GM18907 (cell line): ENCODE measurements around the gene DBNL.
"Not testable (repeated sequence)": the region's sequence is repeated elsewhere in the genome, so short reads cannot be mapped to it uniquely, and the experiment has no call there.

Experiments used
- ATAC-seq: cut with Tn5 transposase; IDR thresholded peaks from one replicate; pipeline ENCODE4 v1.9.1; 2021; ENCODE audit warnings: mild to moderate bottlenecking, moderate library complexity; ENCODE audit not compliant: unreplicated experiment

The DBNL gene

GRCh38 chr7:44044315-44045225 lies at the start of gene DBNL:
DBNL (plus strand) TSS chr7:44044702; CDS start chr7:44044738, 36 bp downstream.
- peak; percentile 70 for ATAC-seq

- ATAC-seq = not testable (repeated sequence)
Measured at GRCh38 chr7:43997532-43997931, 47.0 kb upstream of the DBNL start, which contains the start of gene SPDYE1. SPDYE1 (plus strand) TSS chr7:43997897; CDS start chr7:43999950, 2,053 bp downstream.

GRCh38 chr7:44012081-44012480 lies 32.4 kb upstream of the DBNL start:
- ATAC-seq = not testable (repeated sequence)

GRCh38 chr7:44015090-44015489 lies 29.4 kb upstream of the DBNL start:
- ATAC-seq = not testable (repeated sequence)

GRCh38 chr7:44018857-44019807 lies 25.4 kb upstream of the DBNL start:
- ATAC-seq = peak; percentile 88

GRCh38 chr7:44019825-44020224 lies 24.7 kb upstream of the DBNL start:
- not testable (repeated sequence) for ATAC-seq

GRCh38 chr7:44022069-44022468 lies 22.4 kb upstream of the DBNL start:
- not testable (repeated sequence) for ATAC-seq

- not testable (repeated sequence) for ATAC-seq
Measured at GRCh38 chr7:44022796-44023467, 21.6 kb upstream of the DBNL start.

GRCh38 chr7:44029433-44029832 lies 15.1 kb upstream of the DBNL start:
- ATAC-seq = not testable (repeated sequence)

GRCh38 chr7:44030029-44030428 lies 14.5 kb upstream of the DBNL start:
- not testable (repeated sequence) for ATAC-seq

- not testable (repeated sequence) for ATAC-seq
Measured at GRCh38 chr7:44031319-44031718, 13.2 kb upstream of the DBNL start.

GRCh38 chr7:44032031-44032430 lies 12.5 kb upstream of the DBNL start:
- ATAC-seq = not testable (repeated sequence)

- not testable (repeated sequence) for ATAC-seq
Measured at GRCh38 chr7:44033971-44034844, 10.3 kb upstream of the DBNL start.

- not testable (repeated sequence) for ATAC-seq
Measured at GRCh38 chr7:44036364-44036763, 8.1 kb upstream of the DBNL start.

GRCh38 chr7:44037951-44038350 lies 6.6 kb upstream of the DBNL start:
- ATAC-seq = not testable (repeated sequence)

- not testable (repeated sequence) for ATAC-seq
Measured at GRCh38 chr7:44038553-44038952, 5.9 kb upstream of the DBNL start.

- ATAC-seq = peak; percentile 67
Measured at GRCh38 chr7:44038961-44039558, 5.4 kb upstream of the DBNL start.

- ATAC-seq = peak; percentile 16
Measured at GRCh38 chr7:44039800-44040492, 4.6 kb upstream of the DBNL start.

- peak; percentile 46 for ATAC-seq
Measured at GRCh38 chr7:44040493-44040891, 4.0 kb upstream of the DBNL start.
